Ecto neural progenitor cell (in vitro differentiated cells): ENCODE data around the gene CDH23.

ENCODE experiments used
- DNase-seq: peaks from one replicate; pipeline ENCODE4 v3.0.0-alpha.2; 2018; ENCODE audit warnings: low spot score

Gene CDH23

GRCh38 chr10:71392791-71393781 lies 3.6 kb upstream of the CDH23 start:
- peak; percentile 43 for DNase-seq

- DNase-seq = no peak
Observed at GRCh38 chr10:71393841-71394475, 2.8 kb upstream of the CDH23 start.

- peak; percentile 39 for DNase-seq
Observed at GRCh38 chr10:71394926-71395562, 1.7 kb upstream of the CDH23 start.

- peak; percentile 43 for DNase-seq
Observed at GRCh38 chr10:71395621-71396020, 1.1 kb upstream of the CDH23 start.

GRCh38 chr10:71396084-71396710 lies 523 bp upstream of the CDH23 start:
- peak; percentile 83 for DNase-seq

GRCh38 chr10:71397296-71398212 lies 834 bp downstream of the CDH23 start:
- DNase-seq = peak; percentile 62

- no peak for DNase-seq
Observed at GRCh38 chr10:71398976-71399375, 2.3 kb downstream of the CDH23 start.

- peak; percentile 32 for DNase-seq
Observed at GRCh38 chr10:71399946-71400345, 3.2 kb downstream of the CDH23 start.

- no peak for DNase-seq
Observed at GRCh38 chr10:71401056-71401455, 4.3 kb downstream of the CDH23 start.

GRCh38 chr10:71402005-71402404 lies 5.3 kb downstream of the CDH23 start:
- no peak for DNase-seq

- no peak for DNase-seq
Observed at GRCh38 chr10:71404503-71405295, 8.0 kb downstream of the CDH23 start.

GRCh38 chr10:71406878-71407277 lies 10.2 kb downstream of the CDH23 start:
- no peak for DNase-seq

GRCh38 chr10:71408436-71409225 lies 11.9 kb downstream of the CDH23 start:
- peak; percentile 40 for DNase-seq

- peak; percentile 41 for DNase-seq
Observed at GRCh38 chr10:71409516-71410104, 12.9 kb downstream of the CDH23 start.

- no peak for DNase-seq
Observed at GRCh38 chr10:71413581-71413980, 16.9 kb downstream of the CDH23 start.

GRCh38 chr10:71414359-71414758 lies 17.6 kb downstream of the CDH23 start:
- no peak for DNase-seq

GRCh38 chr10:71419002-71419540 lies 22.4 kb downstream of the CDH23 start:
- DNase-seq = no peak

GRCh38 chr10:71419750-71420149 lies 23.0 kb downstream of the CDH23 start:
- DNase-seq = peak; percentile 11

- peak; percentile 14 for DNase-seq
Observed at GRCh38 chr10:71421075-71421434, 24.3 kb downstream of the CDH23 start.
